Activated naive CD8-positive, alpha-beta T cell treated with anti-CD3 and anti-CD28 coated beads, Interleukin-2, amount 50 U/mL, for 16 hours (primary cell): Measurements from ENCODE around the gene CREBBP.

ENCODE experiments used
- DNase-seq: peaks from one replicate; pipeline ENCODE4 v3.0.0-alpha.2; 2020; ENCODE audit warnings: low read depth, low spot score

The CREBBP gene

GRCh38 chr16:3767333-3767986 is 113.1 kb downstream of the CREBBP start:
- no peak for DNase-seq

- DNase-seq, result no peak
Measured at GRCh38 chr16:3766177-3766576, 114.3 kb downstream of the CREBBP start.

GRCh38 chr16:3764409-3764808 is 116.1 kb downstream of the CREBBP start:
- DNase-seq, result no peak

- DNase-seq, result no peak
Measured at GRCh38 chr16:3762107-3762750, 118.3 kb downstream of the CREBBP start.

- DNase-seq, result no peak
Measured at GRCh38 chr16:3761375-3762106, 119.0 kb downstream of the CREBBP start.

GRCh38 chr16:3760518-3760917 is 120.0 kb downstream of the CREBBP start:
- no peak for DNase-seq

GRCh38 chr16:3759736-3760135 is 120.8 kb downstream of the CREBBP start:
- no peak for DNase-seq

- DNase-seq, result no peak
Measured at GRCh38 chr16:3756113-3756512, 124.4 kb downstream of the CREBBP start.

GRCh38 chr16:3755249-3755648 is 125.3 kb downstream of the CREBBP start:
- no peak for DNase-seq

GRCh38 chr16:3754772-3755171 is 125.7 kb downstream of the CREBBP start:
- DNase-seq, result no peak

GRCh38 chr16:3754081-3754703 is 126.3 kb downstream of the CREBBP start:
- no peak for DNase-seq

GRCh38 chr16:3752984-3753383 is 127.5 kb downstream of the CREBBP start:
- DNase-seq, result no peak

GRCh38 chr16:3751878-3752277 is 128.6 kb downstream of the CREBBP start:
- DNase-seq, result no peak

- DNase-seq, result no peak
Measured at GRCh38 chr16:3748307-3748706, 132.2 kb downstream of the CREBBP start.

GRCh38 chr16:3745751-3746355 is 134.7 kb downstream of the CREBBP start:
- no peak for DNase-seq

GRCh38 chr16:3744018-3744417 is 136.5 kb downstream of the CREBBP start:
- DNase-seq, result no peak

- DNase-seq, result no peak
Measured at GRCh38 chr16:3740934-3741333, 139.6 kb downstream of the CREBBP start.

- no peak for DNase-seq
Measured at GRCh38 chr16:3740186-3740585, 140.3 kb downstream of the CREBBP start.

GRCh38 chr16:3739636-3740035 is 140.9 kb downstream of the CREBBP start:
- DNase-seq, result no peak

GRCh38 chr16:3738541-3738940 is 142.0 kb downstream of the CREBBP start:
- DNase-seq, result no peak

GRCh38 chr16:3738128-3738527 is 142.4 kb downstream of the CREBBP start:
- no peak for DNase-seq

GRCh38 chr16:3737181-3737580 is 143.3 kb downstream of the CREBBP start:
- no peak for DNase-seq
